RKO (cell line): ENCODE results near the gene NT5DC2.
"Not testable (repeated sequence)": the region's sequence is repeated elsewhere in the genome, so short reads cannot be mapped to it uniquely, and the experiment has no call there.

ENCODE experiments used
- DNase-seq: peaks from one replicate; pipeline ENCODE4 v3.0.0-alpha.2; 2016; ENCODE audit warnings: low spot score

NT5DC2 gene

DNA sequence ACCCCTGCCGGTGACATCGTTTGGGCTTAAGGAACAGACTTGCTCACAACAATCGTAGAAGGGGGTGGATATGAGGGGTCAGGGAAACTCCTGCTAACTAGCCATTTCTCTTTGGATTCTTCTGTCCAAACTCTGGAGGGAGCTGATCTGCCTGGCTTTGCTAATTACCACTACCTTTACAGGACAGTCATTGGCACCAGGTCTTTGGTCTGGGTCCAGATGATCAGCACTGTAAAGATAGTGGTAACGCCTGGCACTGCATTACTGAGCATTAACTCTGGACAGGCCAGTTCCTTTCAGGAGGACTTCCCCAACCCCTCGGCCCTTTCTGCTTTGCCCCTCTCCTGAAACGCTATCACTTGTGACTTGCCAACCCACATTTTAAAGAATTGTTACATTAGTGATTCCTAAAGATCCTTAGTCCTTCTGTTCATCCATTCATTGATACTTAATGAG is 3.5 kb upstream of the NT5DC2 start:
- no peak for DNase-seq

DNA sequence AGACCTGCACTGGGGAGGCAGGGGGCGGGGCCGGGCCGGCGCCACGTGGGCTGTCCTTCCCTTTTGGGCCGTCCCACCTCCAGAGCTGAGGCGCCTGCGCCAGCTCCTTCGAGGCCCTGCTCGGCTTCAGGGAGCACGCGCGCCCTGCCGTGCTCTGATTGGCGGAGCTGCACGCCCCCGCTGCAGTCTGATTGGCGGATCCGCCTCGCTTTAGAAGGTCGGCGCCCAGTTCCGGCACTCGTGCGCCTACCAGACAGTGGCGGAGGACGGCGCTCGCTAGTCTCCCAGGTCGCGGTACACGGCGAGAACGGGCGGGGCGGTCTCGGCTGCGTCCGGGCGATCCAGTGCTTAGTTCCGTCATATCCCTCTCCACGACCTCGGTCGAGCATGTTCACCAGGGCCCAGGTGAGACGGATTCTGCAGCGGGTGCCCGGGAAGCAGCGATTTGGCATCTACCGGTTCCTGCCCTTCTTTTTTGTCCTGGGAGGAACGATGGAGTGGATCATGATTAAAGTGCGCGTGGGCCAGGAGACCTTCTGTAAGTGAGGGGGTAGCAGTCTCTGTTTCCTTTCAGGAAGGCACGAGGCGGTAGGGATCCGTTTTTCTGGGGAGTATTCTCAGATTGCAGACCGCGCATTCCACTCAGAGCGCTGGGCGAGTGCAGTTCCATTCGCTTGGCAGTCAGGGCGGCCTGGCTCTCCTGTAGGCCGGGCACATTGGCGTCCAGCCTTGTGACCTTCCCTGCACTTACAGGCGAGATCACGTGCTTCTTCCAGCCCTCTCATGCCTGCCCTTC is 2.9 kb upstream of the NT5DC2 start, which contains the start of gene UQCC5:
Gene UQCC5 (plus strand): TSS at position 237 of the 796 bp plus-strand sequence. CDS start 151 bp downstream, at position 388.
- peak; percentile 98 for DNase-seq

DNA sequence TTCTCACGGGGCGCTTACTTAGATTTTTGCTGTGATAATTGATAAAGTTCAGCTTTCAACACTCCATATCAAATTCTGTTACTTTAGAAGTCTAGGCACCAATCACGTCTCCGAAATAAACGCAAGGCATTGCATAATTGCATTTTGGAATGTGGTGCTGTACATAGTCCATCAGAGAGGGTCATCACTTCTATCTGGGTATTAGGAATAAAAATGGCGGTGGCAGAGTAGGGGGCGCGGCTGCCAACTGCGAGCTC is 2.4 kb upstream of the NT5DC2 start:
- DNase-seq: no peak

DNA sequence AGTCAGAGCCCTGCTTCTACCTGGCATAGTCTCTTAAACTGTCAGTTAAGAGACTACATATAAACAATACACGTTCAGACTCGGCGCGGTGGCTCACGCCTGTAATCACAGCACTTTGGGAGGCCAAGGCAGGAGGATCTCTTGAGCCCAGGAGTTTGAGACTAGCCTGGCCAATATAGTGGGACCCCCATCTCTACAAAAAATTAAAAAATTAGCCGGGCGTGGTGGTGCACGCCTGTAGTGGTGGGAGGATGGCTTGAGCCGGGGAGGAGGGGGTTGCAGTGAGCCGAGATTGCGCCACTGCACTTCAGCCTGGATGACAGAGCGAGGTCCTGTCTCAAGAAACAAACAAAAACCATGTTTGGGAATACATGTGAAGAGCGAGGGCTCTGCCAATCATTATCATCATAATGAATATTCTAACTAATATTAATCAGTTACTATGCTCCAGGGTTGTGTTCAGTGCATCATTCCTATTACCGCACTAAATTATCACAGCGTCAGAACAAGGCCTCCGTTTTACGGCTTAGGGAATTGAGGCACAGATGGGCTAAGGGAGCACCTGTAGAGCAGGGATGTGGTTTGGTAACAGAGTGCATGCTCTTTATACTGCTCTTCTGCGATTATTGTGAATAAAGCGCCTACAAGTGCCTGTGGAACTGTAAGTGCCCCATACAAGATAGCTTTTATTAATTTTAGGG is 1.9 kb upstream of the NT5DC2 start:
- DNase-seq: no peak

DNA sequence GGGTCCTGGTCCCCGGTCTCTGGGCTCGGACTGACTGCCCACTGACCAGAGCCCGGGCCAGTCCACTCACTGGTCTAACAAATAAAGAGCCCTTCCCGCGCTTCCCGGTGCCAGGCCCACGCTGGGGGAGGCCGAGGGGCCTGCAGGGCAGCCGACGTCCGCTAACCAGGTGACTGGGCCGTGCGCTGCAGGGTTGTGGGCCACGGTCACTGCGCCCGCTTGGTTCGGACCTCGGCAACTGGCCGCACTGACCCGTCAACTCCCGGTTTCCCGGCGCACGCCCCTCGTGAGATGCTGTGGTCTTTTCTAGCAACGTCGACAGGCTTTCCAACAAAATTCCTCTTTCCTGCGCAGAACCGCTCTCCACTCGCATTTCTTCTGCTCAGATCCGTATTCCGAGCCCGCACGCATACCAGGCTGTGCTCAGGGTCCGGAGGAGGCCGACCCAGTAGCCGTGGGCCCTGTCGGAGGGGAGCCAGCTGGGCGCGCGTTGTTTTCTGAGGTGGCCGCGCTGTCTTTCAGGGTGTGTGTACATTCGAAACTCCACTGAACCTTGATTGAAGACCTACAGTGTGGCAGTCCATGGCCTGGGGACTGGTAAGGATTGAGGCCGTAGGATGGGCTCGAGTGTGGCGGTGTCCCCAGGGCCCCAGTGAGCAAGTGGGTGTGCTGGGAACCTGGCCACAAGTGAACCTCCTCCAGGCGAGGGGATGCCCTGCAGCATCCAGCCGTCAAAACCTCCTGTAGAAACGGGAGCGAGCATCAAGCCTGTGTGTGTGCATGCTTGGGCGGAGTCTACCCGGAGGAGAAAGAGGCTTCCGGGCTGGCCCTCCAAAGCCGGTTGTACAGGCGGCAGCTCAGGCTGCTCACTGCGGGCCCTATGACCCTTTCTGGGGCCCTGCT is 875 bp upstream of the NT5DC2 start:
- DNase-seq: peak; percentile 54

DNA sequence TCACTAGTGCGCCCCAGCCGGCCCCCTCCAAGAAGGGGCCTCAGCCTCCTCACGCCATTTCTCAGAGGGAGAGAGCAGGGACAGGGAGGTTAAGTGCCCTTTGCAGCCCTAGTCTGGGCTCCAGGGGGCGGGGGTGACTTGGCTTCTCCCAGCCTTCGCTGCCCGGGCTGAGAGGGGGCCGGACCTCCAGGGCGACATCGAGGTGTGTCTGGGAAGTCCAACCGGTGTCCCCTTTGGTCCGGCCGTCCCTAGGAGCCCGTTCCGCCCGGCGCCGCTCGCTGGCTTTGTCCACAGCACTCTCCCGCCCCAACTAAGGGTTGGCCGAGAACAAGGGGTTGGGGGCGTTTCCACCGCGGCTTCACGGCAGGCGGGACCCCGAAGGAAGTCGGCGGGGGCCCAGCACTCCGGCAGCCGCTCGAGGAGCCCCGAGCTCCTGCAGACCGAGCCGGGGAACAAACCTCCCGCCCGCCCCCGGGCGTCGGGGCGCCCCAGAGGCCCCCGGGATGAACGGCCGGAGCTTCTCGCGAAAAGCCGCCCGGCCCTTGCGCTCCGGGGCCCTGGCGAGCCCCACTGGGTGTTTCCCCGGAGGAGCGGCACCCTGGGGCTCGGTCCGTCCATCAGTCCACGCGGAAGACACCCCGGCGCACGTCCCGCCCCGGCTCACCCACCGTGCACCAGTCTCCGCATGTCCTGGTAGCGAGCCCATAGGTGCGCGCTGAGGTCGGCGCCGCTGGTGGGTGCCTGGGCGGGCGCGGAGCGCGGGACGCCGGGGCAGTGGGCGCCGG is 627 bp downstream of the NT5DC2 start:
- DNase-seq: peak; percentile 40

DNA sequence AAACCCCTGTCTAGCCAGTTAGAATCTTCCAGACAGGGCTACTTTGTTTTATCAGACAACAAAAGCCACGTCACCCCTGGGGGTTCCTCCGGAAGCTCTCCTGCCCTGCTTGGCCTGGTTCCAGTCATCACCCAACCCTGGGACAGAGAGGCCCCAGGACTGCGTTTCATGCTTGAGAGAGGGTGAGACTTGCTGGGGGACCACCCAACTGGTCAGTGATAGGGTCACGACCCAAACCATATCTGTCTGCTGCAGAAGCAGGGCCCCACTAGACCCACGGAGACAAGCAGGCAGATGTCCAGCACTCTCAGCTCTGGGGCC is 1.2 kb downstream of the NT5DC2 start:
- DNase-seq: peak; percentile 82

DNA sequence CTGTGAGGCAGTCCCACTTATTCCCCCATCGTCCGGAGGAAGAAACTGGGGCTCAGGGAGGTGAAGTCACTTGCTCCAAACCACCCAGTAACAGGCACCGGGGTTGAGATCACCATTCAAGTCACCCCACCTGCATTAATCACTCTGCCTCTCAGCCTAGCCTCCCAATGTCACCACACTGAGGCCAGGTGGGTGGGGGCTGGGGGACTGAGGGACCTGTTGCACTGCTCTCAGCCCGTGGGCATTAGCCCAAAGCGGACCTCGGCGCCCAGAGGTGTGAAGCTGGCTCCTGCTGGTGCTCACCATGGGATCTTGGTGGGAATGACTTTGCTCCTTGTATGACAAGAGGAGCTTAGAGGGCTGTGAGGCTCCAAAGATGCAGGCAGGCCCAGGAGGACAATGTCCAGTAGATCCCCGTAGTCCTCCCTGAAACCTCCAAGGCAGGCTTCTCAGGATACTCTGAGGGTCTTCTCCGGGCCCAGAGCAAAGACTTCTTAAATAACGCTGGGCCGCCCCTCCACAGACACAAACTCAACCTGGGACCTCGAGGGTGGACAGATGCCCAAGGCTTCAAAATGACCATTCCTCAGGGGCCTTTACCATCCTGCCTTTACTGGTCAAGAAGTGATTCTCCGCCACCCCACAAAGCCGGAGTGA is 1.7 kb downstream of the NT5DC2 start:
- DNase-seq: no peak

DNA sequence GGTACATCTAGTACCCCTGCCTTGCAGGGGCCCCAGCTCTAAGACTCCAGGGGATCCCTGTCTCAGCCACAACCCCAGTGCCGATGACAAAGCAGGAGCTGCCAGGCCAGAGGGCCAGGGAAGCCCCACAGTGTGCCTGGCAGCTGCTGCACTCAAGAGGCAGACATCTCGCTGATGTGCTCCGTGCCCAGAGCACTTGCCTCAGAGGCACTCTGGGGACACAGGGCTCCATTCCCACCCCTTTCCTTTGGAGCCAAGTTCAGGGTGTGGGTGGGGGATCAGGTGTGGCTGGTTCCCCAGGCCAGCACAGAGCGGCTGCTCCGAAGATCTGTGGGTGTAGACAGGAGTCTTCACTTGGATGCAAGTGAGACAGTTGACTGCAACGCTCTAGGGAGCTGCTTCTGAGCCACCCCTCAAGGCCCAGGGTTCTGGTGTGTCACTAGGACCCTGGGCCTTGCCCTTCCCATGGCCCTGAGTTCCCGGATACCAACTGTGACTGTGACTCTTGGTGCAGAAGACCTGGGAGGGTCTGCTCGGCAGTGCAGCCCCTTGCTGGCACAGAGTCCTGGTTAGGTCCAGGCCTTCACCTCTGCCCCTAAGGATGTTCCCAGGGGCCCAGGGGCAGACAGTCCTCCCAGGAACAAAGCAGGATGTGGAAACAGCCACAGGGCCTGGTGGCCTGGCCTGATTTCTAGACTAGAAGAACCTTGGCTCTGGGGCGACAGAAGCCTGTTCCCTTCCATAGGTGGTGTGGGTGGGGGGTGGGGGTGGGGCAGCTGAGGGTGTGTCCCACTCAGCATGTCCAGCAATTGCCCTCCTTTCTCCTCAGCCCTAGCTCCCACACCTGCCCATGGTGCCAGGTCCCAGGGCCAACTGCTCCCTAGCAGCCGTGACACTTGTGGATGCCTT is 2.5 kb downstream of the NT5DC2 start:
- DNase-seq: no peak

DNA sequence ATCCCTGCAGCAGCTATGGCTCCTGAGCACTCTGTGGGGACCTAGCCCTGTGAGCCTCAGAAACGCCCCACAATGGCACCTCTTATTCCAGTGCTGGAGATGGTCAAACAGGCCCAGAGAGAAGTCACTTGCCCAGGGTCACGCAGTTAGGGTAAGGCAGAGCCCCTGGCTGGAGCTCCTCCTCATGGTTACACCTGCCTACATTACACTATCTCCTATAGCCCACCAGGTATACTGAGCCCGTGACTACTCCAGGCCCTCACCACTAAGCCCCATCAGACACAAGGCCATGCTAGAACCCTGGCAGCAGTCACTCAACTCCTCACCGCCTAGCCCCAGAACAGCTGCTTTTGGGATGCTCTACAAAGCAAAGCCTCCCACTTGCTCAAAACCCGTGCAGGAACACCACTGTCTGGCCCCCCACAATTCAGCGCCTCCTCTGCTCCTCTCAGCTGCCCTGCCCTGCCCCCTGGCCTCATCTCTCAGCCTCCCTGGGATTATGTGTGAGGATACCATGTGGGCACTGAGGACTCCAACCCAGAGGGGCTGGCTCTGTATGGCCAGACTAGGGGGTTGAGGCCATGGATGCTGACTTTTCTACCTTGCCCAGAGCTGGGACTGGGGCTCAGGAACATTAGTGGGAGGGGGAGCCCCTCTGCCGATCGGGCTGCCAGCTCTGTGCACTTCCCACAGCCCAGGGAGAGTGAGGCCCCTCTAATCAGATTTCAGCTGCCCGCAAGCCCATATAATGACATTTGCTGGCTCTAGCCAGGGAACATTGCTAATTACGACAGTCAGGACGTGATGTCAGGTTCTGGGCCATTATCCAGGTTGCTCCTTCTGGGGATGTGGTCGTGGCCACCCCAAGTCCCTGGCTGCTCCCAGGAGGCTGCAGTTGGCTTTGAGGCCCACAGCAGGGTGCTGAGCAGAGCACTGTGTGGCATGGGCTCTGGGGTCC is 4.0 kb downstream of the NT5DC2 start:
- DNase-seq: no peak

DNA sequence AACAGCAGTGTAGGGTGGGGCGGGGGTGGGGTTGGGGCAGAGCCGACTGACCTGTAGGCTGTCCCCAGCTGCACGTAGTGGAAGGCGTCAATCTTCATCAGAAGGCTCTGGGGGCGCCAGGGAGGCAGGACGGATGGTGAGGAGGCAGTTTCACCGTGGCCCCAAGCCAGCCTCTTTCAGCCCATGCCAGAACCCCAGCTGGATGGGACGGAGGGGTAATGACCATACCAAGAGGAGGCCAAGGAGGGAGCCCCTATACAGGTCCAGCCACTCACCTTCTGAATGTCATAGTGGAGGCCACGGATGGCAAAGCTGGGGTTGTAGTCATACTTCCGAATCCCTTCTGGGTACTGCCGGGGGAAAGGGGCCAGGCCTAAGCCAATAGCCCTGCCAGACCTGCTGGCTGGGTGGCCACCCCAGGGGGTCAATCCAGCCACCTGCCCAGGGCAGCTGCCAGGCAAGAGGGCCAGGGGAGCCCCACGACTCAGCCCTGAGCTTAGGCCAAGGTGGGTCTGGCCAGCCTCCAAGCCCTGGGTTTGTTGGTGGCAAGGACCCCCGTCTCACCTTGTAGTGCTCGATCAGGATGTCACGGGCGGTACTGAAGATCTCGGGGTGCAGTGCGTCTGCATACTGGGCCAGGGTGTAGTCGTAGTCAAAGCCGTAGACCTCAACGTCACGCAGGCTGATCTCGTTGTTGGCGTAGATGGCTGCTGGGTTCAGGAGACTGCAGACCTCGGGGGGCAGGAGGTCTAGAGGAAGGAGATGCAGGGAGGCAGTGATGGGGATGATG is 4.9 kb downstream of the NT5DC2 start:
- DNase-seq: no peak

DNA sequence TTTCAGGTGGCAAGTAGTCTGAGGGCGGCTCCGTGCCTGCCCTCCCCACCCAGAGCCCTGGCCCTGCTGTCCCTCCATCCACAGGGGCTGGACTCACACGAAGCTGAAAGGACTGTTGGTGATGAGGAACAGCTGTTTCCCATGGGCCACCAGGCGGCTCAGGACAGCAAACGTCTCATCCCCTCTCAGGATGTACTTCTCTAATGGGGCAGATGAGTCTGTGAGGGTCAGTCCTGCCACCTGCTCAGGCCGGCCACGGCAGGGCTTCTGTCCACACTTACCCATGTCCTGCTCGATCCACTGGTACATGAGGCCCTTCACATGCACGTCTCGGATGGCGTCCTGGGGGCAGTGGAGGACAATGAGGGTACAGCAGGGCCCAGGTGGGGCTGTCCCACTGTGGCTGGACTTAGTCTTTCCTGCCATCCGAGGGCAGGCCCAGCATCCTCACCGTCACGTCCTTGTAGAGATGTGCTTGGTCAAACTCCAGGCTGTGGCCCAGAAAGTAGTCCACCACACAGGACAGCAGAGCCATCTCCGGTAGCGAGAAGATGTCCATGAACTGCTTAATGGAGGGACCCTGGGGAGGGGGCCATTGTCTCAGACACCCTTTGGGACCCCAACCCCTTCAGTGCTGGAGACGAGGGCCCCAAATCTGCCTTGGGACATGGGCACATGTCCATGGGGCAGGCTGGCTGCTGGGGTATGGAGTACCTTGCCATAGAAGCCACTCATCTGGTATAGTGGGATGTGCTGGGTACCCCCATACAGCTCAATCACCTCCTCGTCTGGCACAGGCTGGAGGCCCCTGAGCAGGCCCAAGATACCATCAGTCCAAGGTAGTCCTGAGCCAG is 5.7 kb downstream of the NT5DC2 start:
- no peak for DNase-seq

DNA sequence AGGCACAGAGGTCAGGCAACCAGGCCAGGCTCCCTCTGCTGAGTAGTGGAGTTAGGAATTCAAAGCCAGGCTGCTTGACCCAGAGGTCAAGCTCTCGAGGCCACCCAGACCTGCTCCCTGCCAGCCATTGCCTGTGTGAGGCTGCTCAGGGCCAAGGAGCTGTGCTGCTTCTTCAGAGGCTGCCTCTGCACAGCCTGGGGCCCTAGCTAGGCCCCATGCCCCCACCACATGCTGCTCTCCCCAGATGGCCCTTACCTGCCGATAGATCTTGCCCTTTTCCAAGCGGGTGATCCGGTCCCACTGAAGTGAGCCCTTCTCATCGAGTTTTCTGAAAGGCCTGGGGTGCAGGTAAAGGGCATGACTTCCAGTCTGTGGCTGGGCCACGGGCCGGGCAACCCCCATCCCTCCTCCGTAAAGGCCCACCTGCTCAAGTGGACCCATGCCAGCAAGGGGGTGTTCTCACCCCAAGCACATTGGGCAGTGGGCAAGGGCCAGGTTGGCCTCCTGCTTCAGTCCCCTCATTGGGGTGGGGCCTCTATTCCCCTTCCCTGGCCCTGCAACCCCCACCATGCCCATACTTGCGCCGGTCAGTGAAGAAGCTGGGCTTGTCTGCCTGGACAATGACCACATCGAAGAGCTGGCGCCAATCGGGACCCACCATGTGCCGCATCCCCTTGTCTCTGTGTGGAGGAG is 6.5 kb downstream of the NT5DC2 start:
- no peak for DNase-seq

DNA sequence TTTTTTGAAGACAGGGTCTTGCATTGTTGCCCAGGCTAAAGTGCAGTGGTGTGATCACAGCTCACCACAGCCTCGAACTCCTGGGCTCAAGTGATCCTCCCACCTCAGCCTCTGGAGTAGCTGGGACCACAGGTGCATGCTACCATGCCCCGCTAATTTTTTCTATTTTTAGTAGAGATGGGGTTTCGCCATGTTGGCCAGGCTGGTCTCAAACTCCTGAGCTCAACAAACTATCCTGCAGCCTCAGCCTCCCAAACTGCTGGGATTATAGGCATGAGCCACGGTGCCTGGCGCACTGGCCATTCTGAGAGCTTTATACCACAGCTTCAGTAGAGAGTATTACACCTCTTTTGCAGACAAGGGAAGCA is 7.0 kb downstream of the NT5DC2 start:
- DNase-seq: not testable (repeated sequence)

DNA sequence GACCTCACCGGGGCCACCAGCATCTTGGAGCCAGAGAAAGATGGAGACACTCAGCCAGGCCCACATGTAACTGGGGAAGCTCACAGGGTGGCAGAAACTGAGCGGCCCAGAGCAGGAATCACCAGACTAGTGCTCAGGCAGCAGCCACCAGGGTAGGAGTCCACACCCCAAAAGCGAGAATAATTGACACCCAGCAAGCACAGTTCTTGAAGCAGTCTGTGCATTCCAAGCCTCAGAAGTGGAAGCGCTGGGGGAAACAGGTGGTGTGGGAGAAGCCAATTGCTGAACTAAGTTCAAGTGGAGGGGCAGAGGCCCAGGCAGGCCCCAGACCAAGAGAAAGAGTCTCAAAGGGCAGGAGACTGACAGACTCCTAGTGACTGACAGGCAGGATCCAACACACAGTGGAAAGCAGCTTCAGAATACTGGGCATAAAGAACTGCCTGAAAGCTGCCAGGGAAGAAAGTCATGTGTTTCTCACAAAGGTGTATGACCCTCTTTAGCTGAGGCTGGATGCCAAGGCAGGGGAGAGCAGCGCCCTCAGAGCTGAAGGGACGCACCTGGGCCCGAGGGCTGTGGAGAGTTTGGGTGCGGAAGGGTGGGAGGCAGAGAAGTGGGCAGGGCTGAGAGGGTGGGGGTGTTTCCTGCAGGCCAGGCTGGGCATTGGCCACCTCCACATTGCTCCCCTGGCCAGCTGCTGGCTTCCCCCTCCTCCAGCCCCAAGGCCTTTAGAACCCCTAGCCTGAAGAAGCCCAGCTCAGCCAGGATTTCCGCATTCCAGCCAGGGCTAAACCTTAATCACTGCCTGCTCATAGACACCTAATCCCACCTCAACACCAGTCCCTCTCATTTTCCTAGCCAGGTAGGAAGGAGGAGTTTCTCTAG is 7.7 kb downstream of the NT5DC2 start:
- no peak for DNase-seq
